WTC11 (cell line): ENCODE data around the gene NFKBIE. TPM values are rescaled to one million over a fixed set of nuclear protein-coding genes. Genes with fewer than 3 reads are reported as not detected.

Experiments used
- AR ChIP-seq: fragments of 250-450 bp; sonication (Bioruptor Pico); IDR thresholded peaks from 2 replicates; pipeline ENCODE4 v1.9.0; 2021; ENCODE audit warnings: mild to moderate bottlenecking
- ARID4B ChIP-seq: sonication (generic); formaldehyde crosslinking; IDR thresholded peaks from 2 replicates; pipeline ENCODE4 v1.8.0; 2023; ENCODE audit warnings: missing genetic modification reagents, mild to moderate bottlenecking, borderline replicate concordance
- ATF2 ChIP-seq: sonication (generic); formaldehyde crosslinking; IDR thresholded peaks from 2 replicates; pipeline ENCODE4 v1.8.1; 2022; ENCODE audit warnings: low read depth, missing genetic modification reagents, borderline replicate concordance
- ELF4 ChIP-seq: sonication (generic); formaldehyde crosslinking; IDR thresholded peaks from 2 replicates; pipeline ENCODE4 v1.8.1; 2022; ENCODE audit warnings: low read depth, mild to moderate bottlenecking, moderate library complexity, missing genetic modification reagents
- ETV6 ChIP-seq: sonication (generic); formaldehyde crosslinking; IDR thresholded peaks from 2 replicates; pipeline ENCODE4 v1.8.1; 2022; ENCODE audit warnings: mild to moderate bottlenecking, missing genetic modification reagents
- FOXJ3 ChIP-seq: sonication (generic); formaldehyde crosslinking; IDR thresholded peaks from 2 replicates; pipeline ENCODE4 v1.9.0; 2021; ENCODE audit warnings: missing genetic modification reagents, mild to moderate bottlenecking, borderline replicate concordance
- FOXK1 ChIP-seq: sonication (generic); formaldehyde crosslinking; IDR thresholded peaks from 2 replicates; pipeline ENCODE4 v1.8.0; 2022; ENCODE audit warnings: mild to moderate bottlenecking, moderate library complexity, missing genetic modification reagents
- GABPB1 ChIP-seq: sonication (generic); formaldehyde crosslinking; IDR thresholded peaks from 2 replicates; pipeline ENCODE4 v1.8.1; 2023; ENCODE audit warnings: mild to moderate bottlenecking, missing genetic modification reagents
- GRHL2 ChIP-seq: fragments of 250-450 bp; sonication (Bioruptor Pico); IDR thresholded peaks from 2 replicates; pipeline ENCODE4 v1.8.0; 2022; ENCODE audit warnings: mild to moderate bottlenecking, moderate library complexity; ENCODE audit not compliant: insufficient replicate concordance, severe bottlenecking
- JAZF1 ChIP-seq: fragments of 250-450 bp; sonication (Bioruptor Pico); IDR thresholded peaks from 2 replicates; pipeline ENCODE4 v1.9.0; 2021; ENCODE audit warnings: moderate library complexity, mild to moderate bottlenecking, inconsistent platforms
- NR1H2 ChIP-seq: sonication (generic); formaldehyde crosslinking; IDR thresholded peaks from 2 replicates; pipeline ENCODE4 v1.9.0; 2021; ENCODE audit warnings: mild to moderate bottlenecking, moderate library complexity, missing genetic modification reagents
- SMAD3 ChIP-seq: sonication (generic); formaldehyde crosslinking; IDR thresholded peaks from 2 replicates; pipeline ENCODE4 v1.8.0; 2022; ENCODE audit warnings: missing genetic modification reagents, mild to moderate bottlenecking, borderline replicate concordance
- SMAD4 ChIP-seq: sonication (generic); formaldehyde crosslinking; IDR thresholded peaks from 2 replicates; pipeline ENCODE4 v1.8.0; 2022; ENCODE audit warnings: mild to moderate bottlenecking, missing genetic modification reagents
- ZBTB43 ChIP-seq: sonication (generic); formaldehyde crosslinking; IDR thresholded peaks from 2 replicates; pipeline ENCODE4 v1.8.1; 2023; ENCODE audit warnings: mild to moderate bottlenecking, missing genetic modification reagents
- ZMAT4 ChIP-seq: fragments of 250-450 bp; sonication (Bioruptor Pico); IDR thresholded peaks from 2 replicates; pipeline ENCODE4 v1.9.0; 2021; ENCODE audit warnings: mild to moderate bottlenecking
- ZNF219 ChIP-seq: sonication (generic); formaldehyde crosslinking; IDR thresholded peaks from 2 replicates; pipeline ENCODE4 v1.8.0; 2023; ENCODE audit warnings: missing genetic modification reagents, mild to moderate bottlenecking, borderline replicate concordance
- ZNF232 ChIP-seq: sonication (generic); formaldehyde crosslinking; IDR thresholded peaks from 2 replicates; pipeline ENCODE4 v1.8.0; 2022; ENCODE audit warnings: mild to moderate bottlenecking, missing genetic modification reagents
- ZNF416 ChIP-seq: fragments of 250-450 bp; sonication (Bioruptor Pico); IDR thresholded peaks from 2 replicates; pipeline ENCODE4 v1.9.0; 2021; ENCODE audit warnings: mild to moderate bottlenecking, inconsistent platforms
- ZNF512 ChIP-seq: sonication (generic); formaldehyde crosslinking; IDR thresholded peaks from 2 replicates; pipeline ENCODE4 v1.8.1; 2022; ENCODE audit warnings: missing genetic modification reagents, borderline replicate concordance
- ZNF671 ChIP-seq: fragments of 250-450 bp; sonication (Bioruptor Pico); IDR thresholded peaks from 2 replicates; pipeline ENCODE4 v1.8.0; 2021; ENCODE audit warnings: mild to moderate bottlenecking
- total RNA-seq: library from RNA; stranded (reverse); gene quantifications from 3 replicates; pipeline ENCODE4 v1.2.3, GENCODE V29; 2021

NFKBIE gene
- total RNA-seq, 1 experiment from 2014 or later = 10.3 TPM

GRCh38 chr6:44297063-44298038 lies 32.0 kb upstream of the NFKBIE start (continued):
- TF ChIP-seq ZNF416 (CRISPR knock-in tag) (0 out of 2 replicates have a peak, but pooled peaks have one; percentile 10), SMAD3 (CRISPR knock-in tag) (no peak), ZNF219 (CRISPR knock-in tag) (no peak), AR (CRISPR knock-in tag) (no peak), ZNF232 (no peak; the same call in 1 of the 2 replicates), SMAD4 (CRISPR knock-in tag) (no peak), ZBTB43 (CRISPR knock-in tag) (peak; percentile 28; the same call in 1 of the 2 replicates), JAZF1 (CRISPR knock-in tag) (no peak), ZNF671 (CRISPR knock-in tag) (no peak), ATF2 (no peak), FOXJ3 (CRISPR knock-in tag) (no peak), ZMAT4 (peak; percentile 32; the same call in 1 of the 2 replicates), GABPB1 (CRISPR knock-in tag) (no peak), GRHL2 (no peak), NR1H2 (no peak; the same call in none of the 2 replicates), ARID4B (CRISPR knock-in tag) (peak; percentile 72), ELF4 (no peak), ZNF512 (CRISPR knock-in tag) (no peak), FOXK1 (no peak), ETV6 (CRISPR knock-in tag) (0 out of 2 replicates have a peak, but pooled peaks have one; percentile 12)
